ENCODE measurements around the gene PTP4A1.
"Not testable (repeated sequence)": the region's sequence is repeated elsewhere in the genome, so short reads cannot be mapped to it uniquely, and the experiment has no call there.

The PTP4A1 gene

GRCh38 chr6:63572044-63572746 lies at the start of gene PTP4A1, which contains the start of gene LOC128125822:
TSS of gene PTP4A1 (plus strand) at chr6:63572480. CDS start at chr6:63576881, 4,401 bp downstream.
TSS of gene LOC128125822 (plus strand) at chr6:63572480.
- peak; percentile 85 for DNase-seq

- DNase-seq: not testable (repeated sequence)
Measured at GRCh38 chr6:63522911-63523287, 49.4 kb upstream of the PTP4A1 start.

- no peak for DNase-seq
Measured at GRCh38 chr6:63523630-63524029, 48.6 kb upstream of the PTP4A1 start.

- DNase-seq: no peak
Measured at GRCh38 chr6:63525186-63525878, 46.9 kb upstream of the PTP4A1 start.

GRCh38 chr6:63526931-63527330 lies 45.3 kb upstream of the PTP4A1 start:
- no peak for DNase-seq

- DNase-seq: no peak
Measured at GRCh38 chr6:63527658-63528514, 44.4 kb upstream of the PTP4A1 start.

GRCh38 chr6:63529498-63529897 lies 42.8 kb upstream of the PTP4A1 start:
- DNase-seq: no peak

GRCh38 chr6:63530182-63530581 lies 42.1 kb upstream of the PTP4A1 start:
- no peak for DNase-seq

GRCh38 chr6:63530991-63531390 lies 41.3 kb upstream of the PTP4A1 start:
- no peak for DNase-seq

- DNase-seq: no peak
Measured at GRCh38 chr6:63533026-63533425, 39.3 kb upstream of the PTP4A1 start.

- DNase-seq: no peak
Measured at GRCh38 chr6:63533952-63534351, 38.3 kb upstream of the PTP4A1 start.

- DNase-seq: no peak
Measured at GRCh38 chr6:63537201-63537958, 34.9 kb upstream of the PTP4A1 start.

- no peak for DNase-seq
Measured at GRCh38 chr6:63537959-63538300, 34.4 kb upstream of the PTP4A1 start.

GRCh38 chr6:63538550-63538949 lies 33.7 kb upstream of the PTP4A1 start:
- DNase-seq: no peak

- no peak for DNase-seq
Measured at GRCh38 chr6:63543001-63543400, 29.3 kb upstream of the PTP4A1 start.

- no peak for DNase-seq
Measured at GRCh38 chr6:63543982-63544381, 28.3 kb upstream of the PTP4A1 start.

GRCh38 chr6:63546236-63546635 lies 26.0 kb upstream of the PTP4A1 start:
- no peak for DNase-seq

- DNase-seq: no peak
Measured at GRCh38 chr6:63546697-63547096, 25.6 kb upstream of the PTP4A1 start.

GRCh38 chr6:63549076-63549475 lies 23.2 kb upstream of the PTP4A1 start:
- DNase-seq: no peak

- no peak for DNase-seq
Measured at GRCh38 chr6:63553208-63553607, 19.1 kb upstream of the PTP4A1 start.

GRCh38 chr6:63553900-63554299 lies 18.4 kb upstream of the PTP4A1 start:
- no peak for DNase-seq

GRCh38 chr6:63554782-63555181 lies 17.5 kb upstream of the PTP4A1 start:
- DNase-seq: no peak

- DNase-seq: no peak
Measured at GRCh38 chr6:63556369-63556768, 15.9 kb upstream of the PTP4A1 start.

Data from NCI-H510A treated with DMSO at 0.1 percent for 48 hours (cell line).